Measurements from ENCODE around the gene GPX2.

- TF ChIP-seq RFX5 (IDR thresholded peaks at IDR 0.05; ENCODE audit: low read depth, low read length) = no peak
- TF ChIP-seq CTCF (conservative IDR thresholded peaks at IDR 0.05; ENCODE audit: low read depth, low read length) = no peak
- TF ChIP-seq RAD21 (IDR thresholded peaks at IDR 0.05; ENCODE audit: low read length) = no peak
- TF ChIP-seq BHLHE40 (IDR thresholded peaks at IDR 0.05; ENCODE audit: low read depth, low read length) = no peak
- no peak for TF ChIP-seq NFE2L2 (IDR thresholded peaks at IDR 0.05; ENCODE audit: low read depth, low read length)
- TF ChIP-seq POLR2A (IDR thresholded peaks at IDR 0.05; ENCODE audit: low read depth, low read length) = no peak
- no peak for TF ChIP-seq MAZ (IDR thresholded peaks at IDR 0.05; ENCODE audit: borderline replicate concordance, low read depth, low read length)
- no peak for TF ChIP-seq USF2 (IDR thresholded peaks at IDR 0.05; ENCODE audit: low read depth, low read length)
- TF ChIP-seq MAFK (IDR thresholded peaks at IDR 0.05; ENCODE audit: low read depth, low read length) = no peak
- no peak for TF ChIP-seq CEBPB (IDR thresholded peaks at IDR 0.05; ENCODE audit: low read depth, low read length)
- no peak for TF ChIP-seq SMC3 (IDR thresholded peaks at IDR 0.05; ENCODE audit: low read depth, low read length)
- TF ChIP-seq MXI1 (IDR thresholded peaks at IDR 0.05; ENCODE audit: borderline replicate concordance, low read depth, low read length) = no peak
- TF ChIP-seq, protein P1, sequence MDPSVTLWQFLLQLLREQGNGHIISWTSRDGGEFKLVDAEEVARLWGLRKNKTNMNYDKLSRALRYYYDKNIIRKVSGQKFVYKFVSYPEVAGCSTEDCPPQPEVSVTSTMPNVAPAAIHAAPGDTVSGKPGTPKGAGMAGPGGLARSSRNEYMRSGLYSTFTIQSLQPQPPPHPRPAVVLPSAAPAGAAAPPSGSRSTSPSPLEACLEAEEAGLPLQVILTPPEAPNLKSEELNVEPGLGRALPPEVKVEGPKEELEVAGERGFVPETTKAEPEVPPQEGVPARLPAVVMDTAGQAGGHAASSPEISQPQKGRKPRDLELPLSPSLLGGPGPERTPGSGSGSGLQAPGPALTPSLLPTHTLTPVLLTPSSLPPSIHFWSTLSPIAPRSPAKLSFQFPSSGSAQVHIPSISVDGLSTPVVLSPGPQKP (IDR thresholded peaks at IDR 0.05; ENCODE audit: borderline replicate concordance, low read depth, low read length) = no peak
- no peak for TF ChIP-seq RCOR1 (IDR thresholded peaks at IDR 0.05; ENCODE audit: insufficient replicate concordance, low read length)
Observed at GRCh38 chr14:64990296-64990695, 47.8 kb upstream of the GPX2 start.
